Activated CD8-positive, alpha-beta T cell treated with anti-CD3 and anti-CD28 coated beads for 36 hours (primary cell): ENCODE results near the gene DOCK4. TPM values are rescaled to one million over a fixed set of nuclear protein-coding genes. Genes with fewer than 3 reads are reported as not detected.

Source experiments
- ATAC-seq: fragments of 200-7000 bp; cut with Tn5 transposase; one replicate; pipeline ENCODE4 v1.10.0; 2021; ENCODE audit warnings: mild to moderate bottlenecking, moderate library complexity
- CTCF ChIA-PET: fragments of 350-600 bp; sonication (Branson Sonifier 250); formaldehyde crosslinking; loops from one replicate; lab custom pipeline; 2021; ENCODE audit warnings: antibody characterized with exemption; lab: Charles Lee
- POLR2A ChIA-PET: fragments of 350-600 bp; sonication (Branson Sonifier 250); formaldehyde crosslinking; loops from one replicate; lab custom pipeline; 2021; ENCODE audit warnings: antibody characterized with exemption; lab: Charles Lee
- DNase-seq: peaks from one replicate; pipeline ENCODE4 v3.0.0-alpha.2; 2020
- H3K27ac Mint-ChIP-seq: one replicate; pipeline ENCODE4 v1.8.0; 2021; ENCODE audit warnings: mild to moderate bottlenecking, mixed read lengths
- H3K27me3 Mint-ChIP-seq: one replicate; pipeline ENCODE4 v1.8.0; 2021; ENCODE audit warnings: mixed read lengths
- H3K36me3 Mint-ChIP-seq: one replicate; pipeline ENCODE4 v1.8.0; 2021; ENCODE audit warnings: low read depth, mixed read lengths
- H3K4me1 Mint-ChIP-seq: one replicate; pipeline ENCODE4 v1.8.0; 2021; ENCODE audit warnings: low read depth, mixed read lengths
- H3K4me3 Mint-ChIP-seq: one replicate; pipeline ENCODE4 v1.8.0; 2021; ENCODE audit warnings: mild to moderate bottlenecking, moderate library complexity, mixed read lengths
- H3K9me3 Mint-ChIP-seq: one replicate; pipeline ENCODE4 v1.8.0; 2021; ENCODE audit warnings: mixed read lengths
- intact Hi-C: fragments of 100-400 bp; cut with micrococcal nuclease; formaldehyde crosslinking; loops from one replicate; pipeline ENCODE4 v1.10.0; 2022
- total RNA-seq, 2 experiments: library from RNA; stranded (reverse); gene quantifications; one replicate each; pipeline ENCODE4 v1.2.3, GENCODE V29; 2021
- TF ChIP-seq, protein P1 (sequence below): fragments of 200-600 bp; IDR thresholded peaks from one replicate; pipeline ENCODE4 v1.8.0; 2022; ENCODE audit warnings: antibody characterized with exemption, mild to moderate bottlenecking

The DOCK4 gene
- total RNA-seq, 2 experiments from 2014 or later = 0.31 to 0.32 TPM

DNA sequence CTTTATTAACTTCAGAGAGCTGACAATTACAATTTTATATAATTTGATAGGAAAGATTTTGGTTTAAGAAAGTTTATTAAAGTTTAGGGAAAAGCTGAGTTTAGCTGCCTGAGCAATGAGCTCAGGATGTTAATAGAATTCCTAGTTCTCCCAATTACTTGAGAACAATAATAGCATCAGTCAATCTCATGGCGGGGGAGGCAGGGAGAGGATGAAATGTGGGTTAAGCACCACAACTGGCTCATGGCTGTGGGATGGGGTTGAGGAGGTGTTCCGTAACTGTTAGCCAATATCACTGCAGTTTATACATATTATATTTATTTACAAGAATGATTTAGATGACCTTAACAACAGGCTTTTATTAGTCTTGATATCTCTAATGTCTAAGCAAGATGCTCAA, 377.0 kb downstream of the DOCK4 start:
- Mint-ChIP-seq H3K9me3 (no peaks in the 10 kb centered on the region), H3K36me3 (no peaks in the 10 kb centered on the region), H3K27ac (no peak overlapping the region), H3K4me3 (no peak overlapping the region), H3K4me1 (no peaks in the 10 kb centered on the region), H3K27me3 (peaks cover 8% of the 10 kb centered on the region)
- intact Hi-C loops = no loop called here
- POLR2A ChIA-PET = no interaction called here
- TF ChIP-seq, protein P1, sequence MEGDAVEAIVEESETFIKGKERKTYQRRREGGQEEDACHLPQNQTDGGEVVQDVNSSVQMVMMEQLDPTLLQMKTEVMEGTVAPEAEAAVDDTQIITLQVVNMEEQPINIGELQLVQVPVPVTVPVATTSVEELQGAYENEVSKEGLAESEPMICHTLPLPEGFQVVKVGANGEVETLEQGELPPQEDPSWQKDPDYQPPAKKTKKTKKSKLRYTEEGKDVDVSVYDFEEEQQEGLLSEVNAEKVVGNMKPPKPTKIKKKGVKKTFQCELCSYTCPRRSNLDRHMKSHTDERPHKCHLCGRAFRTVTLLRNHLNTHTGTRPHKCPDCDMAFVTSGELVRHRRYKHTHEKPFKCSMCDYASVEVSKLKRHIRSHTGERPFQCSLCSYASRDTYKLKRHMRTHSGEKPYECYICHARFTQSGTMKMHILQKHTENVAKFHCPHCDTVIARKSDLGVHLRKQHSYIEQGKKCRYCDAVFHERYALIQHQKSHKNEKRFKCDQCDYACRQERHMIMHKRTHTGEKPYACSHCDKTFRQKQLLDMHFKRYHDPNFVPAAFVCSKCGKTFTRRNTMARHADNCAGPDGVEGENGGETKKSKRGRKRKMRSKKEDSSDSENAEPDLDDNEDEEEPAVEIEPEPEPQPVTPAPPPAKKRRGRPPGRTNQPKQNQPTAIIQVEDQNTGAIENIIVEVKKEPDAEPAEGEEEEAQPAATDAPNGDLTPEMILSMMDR = no peak
- CTCF ChIA-PET = no interaction called here
- DNase-seq (no peak), ATAC-seq (no peak)

DNA sequence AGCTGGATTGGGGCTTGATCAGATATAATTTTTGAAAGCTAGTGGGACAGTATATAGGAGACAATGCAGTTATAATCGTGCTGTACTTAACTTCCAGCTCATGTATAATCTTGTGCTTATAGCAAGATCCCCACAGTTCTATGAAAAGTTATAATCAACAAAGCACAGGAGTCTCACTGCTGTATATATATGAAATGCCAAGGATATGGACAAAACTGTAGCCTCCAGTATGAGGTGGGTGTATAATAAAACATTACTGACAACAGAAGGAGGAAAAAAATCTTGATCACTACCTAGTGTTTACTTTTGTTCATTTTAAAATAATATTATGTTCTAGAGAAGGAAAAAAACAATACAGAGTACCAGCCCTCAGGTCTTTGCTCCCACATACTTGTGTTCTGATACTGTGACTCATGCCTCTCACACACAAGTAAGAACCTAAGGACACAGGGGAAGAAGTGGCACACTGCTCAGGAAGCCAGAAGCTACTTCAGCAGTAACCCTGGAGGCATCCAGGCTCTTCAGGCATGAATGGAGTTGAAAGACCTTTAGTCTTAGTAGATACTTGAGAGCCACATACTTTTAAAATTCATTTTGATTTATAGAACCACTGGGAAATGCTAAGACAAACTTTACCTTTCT, 378.2 kb downstream of the DOCK4 start:
- H3K27ac Mint-ChIP-seq = no peak overlapping the region
- no peak for ATAC-seq
- no peaks in the 10 kb centered on the region for H3K36me3 Mint-ChIP-seq

DNA sequence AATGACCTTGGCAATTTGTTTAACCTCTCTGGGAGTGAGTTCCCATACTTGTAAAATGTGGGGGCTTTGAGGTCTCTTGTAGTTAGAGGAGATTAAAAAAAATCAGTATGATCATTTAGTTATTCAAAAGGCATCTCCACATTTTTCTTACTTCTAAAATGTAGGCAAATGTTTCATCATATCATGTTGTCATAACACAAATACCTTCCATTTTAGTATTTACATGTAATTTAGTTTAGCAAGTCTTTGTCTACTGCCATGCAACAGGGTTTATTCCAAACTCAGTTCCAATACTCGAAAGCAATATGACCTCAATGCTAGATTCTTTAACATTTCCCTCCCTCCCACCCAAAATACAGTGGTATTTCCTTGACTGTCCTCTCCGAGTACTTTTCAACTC, 381.2 kb downstream of the DOCK4 start:
- ChIA-PET POLR2A (no interaction called here), CTCF (no interaction called here)
- H3K27me3 Mint-ChIP-seq = peaks cover 2% of the 10 kb centered on the region
- ATAC-seq (no peak), DNase-seq (no peak)
- intact Hi-C loops = no loop called here
- TF ChIP-seq, protein P1 = no peak
- H3K4me3 Mint-ChIP-seq = no peak overlapping the region
- no peaks in the 10 kb centered on the region for H3K9me3 Mint-ChIP-seq
- no peak overlapping the region for H3K27ac Mint-ChIP-seq
- H3K36me3 Mint-ChIP-seq = no peaks in the 10 kb centered on the region
- H3K4me1 Mint-ChIP-seq = no peaks in the 10 kb centered on the region

More for the DNA sequence above, 378.2 kb downstream of the DOCK4 start:
- TF ChIP-seq, protein P1 = no peak
- no peak overlapping the region for H3K4me3 Mint-ChIP-seq
- DNase-seq = no peak
- POLR2A ChIA-PET = interaction anchor here (0.7 kb wide), 1 partner anchor 25 kb away, joined by 3 read pairs; no protein-coding TSS in a partner anchor
- peaks cover 8% of the 10 kb centered on the region for H3K27me3 Mint-ChIP-seq
- H3K9me3 Mint-ChIP-seq = no peaks in the 10 kb centered on the region
- no peaks in the 10 kb centered on the region for H3K4me1 Mint-ChIP-seq
- intact Hi-C loops = no loop called here
- CTCF ChIA-PET = no interaction called here

DNA sequence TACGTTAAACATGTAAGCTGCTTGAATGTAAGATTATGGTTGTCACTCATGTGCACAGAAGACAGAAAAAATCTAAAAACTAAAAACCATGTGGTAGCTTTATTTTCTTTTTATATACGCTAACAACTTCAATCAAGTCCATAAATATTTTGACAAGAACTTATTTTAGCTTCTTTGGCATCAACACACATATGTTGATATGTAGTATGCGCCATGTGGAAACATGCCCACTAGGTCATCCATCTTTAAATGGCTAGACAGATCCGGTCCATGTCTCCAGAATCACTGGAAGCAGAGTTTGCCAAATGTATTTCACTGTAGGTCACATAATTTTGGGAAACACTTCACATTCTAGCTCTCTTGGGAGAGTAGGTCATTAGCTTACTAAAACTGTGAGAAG, 382.4 kb downstream of the DOCK4 start:
- TF ChIP-seq, protein P1 = no peak
- Mint-ChIP-seq H3K27ac (no peak overlapping the region), H3K36me3 (no peaks in the 10 kb centered on the region), H3K4me1 (no peaks in the 10 kb centered on the region), H3K27me3 (peaks cover 2% of the 10 kb centered on the region), H3K9me3 (no peaks in the 10 kb centered on the region), H3K4me3 (no peak overlapping the region)
- CTCF ChIA-PET = no interaction called here
- POLR2A ChIA-PET = no interaction called here
- ATAC-seq (no peak), DNase-seq (no peak)
- intact Hi-C loops = no loop called here

DNA sequence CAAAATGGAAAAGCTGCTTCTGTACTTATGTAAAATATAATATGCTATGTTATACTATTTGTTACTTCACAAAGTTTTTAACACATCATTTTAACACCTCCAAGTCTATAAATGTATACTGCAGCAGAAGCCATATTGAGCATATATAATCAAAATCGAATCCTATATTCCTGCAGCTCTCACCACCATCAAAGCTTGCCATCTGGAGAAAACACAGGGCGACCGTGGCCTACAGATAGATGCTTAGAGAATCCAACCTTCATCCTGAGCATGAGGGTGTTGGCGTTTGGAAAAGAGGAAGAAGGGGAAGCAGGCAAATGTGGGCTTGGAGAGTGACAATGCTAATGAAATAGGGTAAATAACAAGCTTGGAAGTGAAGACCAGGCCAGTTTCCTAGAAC, 385.2 kb downstream of the DOCK4 start:
- Mint-ChIP-seq H3K4me1 (no peaks in the 10 kb centered on the region), H3K27me3 (peaks cover 2% of the 10 kb centered on the region), H3K36me3 (no peaks in the 10 kb centered on the region), H3K27ac (no peak overlapping the region), H3K9me3 (no peaks in the 10 kb centered on the region), H3K4me3 (no peak overlapping the region)
- TF ChIP-seq, protein P1 = no peak
- POLR2A ChIA-PET = no interaction called here
- DNase-seq (no peak), ATAC-seq (no peak)
- CTCF ChIA-PET = interaction anchor here (0.8 kb wide), 1 partner anchor 14 kb away, joined by 3 read pairs; no protein-coding TSS in a partner anchor
- intact Hi-C loops = no loop called here
